D721Med (cell line): ENCODE data around the gene EPC2.
"Not testable (repeated sequence)": the region's sequence is repeated elsewhere in the genome, so short reads cannot be mapped to it uniquely, and the experiment has no call there.

ENCODE experiments used
- DNase-seq: peaks from one replicate; pipeline ENCODE4 v3.0.0; 2011; ENCODE audit warnings: low spot score; ENCODE audit not compliant: insufficient read length
- FAIRE-seq: peaks from 2 replicates; lab custom pipeline; 2011; peaks lifted over from hg19 to GRCh38; lab: Jason Lieb, UNC
- CTCF ChIP-seq: IDR thresholded peaks from 2 replicates; pipeline ENCODE4 v1.5.1; 2012; ENCODE audit warnings: mild to moderate bottlenecking, control low read depth; ENCODE audit not compliant: insufficient read depth; ENCODE audit errors: missing control alignments

EPC2 gene

GRCh38 chr2:148674063-148675020, 29.8 kb downstream of the EPC2 start:
- TF ChIP-seq CTCF = no peak
- no peak for FAIRE-seq
- no peak for DNase-seq

GRCh38 chr2:148675708-148676107, 31.2 kb downstream of the EPC2 start:
- FAIRE-seq = peak; percentile 21
- no peak for DNase-seq
- no peak for TF ChIP-seq CTCF

- DNase-seq, FAIRE-seq: not testable (repeated sequence)
Observed at GRCh38 chr2:148678302-148679179, 34.0 kb downstream of the EPC2 start.

GRCh38 chr2:148680462-148680861, 35.9 kb downstream of the EPC2 start:
- no peak for DNase-seq
- FAIRE-seq = no peak

GRCh38 chr2:148681443-148681842, 36.9 kb downstream of the EPC2 start:
- FAIRE-seq (no peak), DNase-seq (no peak)
- no peak for TF ChIP-seq CTCF

More at GRCh38 chr2:148680462-148680861, 35.9 kb downstream of the EPC2 start:
- no peak for TF ChIP-seq CTCF

- not testable (repeated sequence) for DNase-seq, FAIRE-seq
Observed at GRCh38 chr2:148681862-148682261, 37.3 kb downstream of the EPC2 start.

GRCh38 chr2:148684507-148684906, 40.0 kb downstream of the EPC2 start:
- no peak for DNase-seq
- no peak for TF ChIP-seq CTCF
- FAIRE-seq = no peak
